Measurements from ENCODE around the gene RAE1. TPM values are rescaled to one million over a fixed set of nuclear protein-coding genes. Genes with fewer than 3 reads are reported as not detected.

RAE1 gene
- total RNA-seq, 1 experiment from 2014 or later: 46.3 TPM

GRCh38 chr20:57410924-57411323, 59.9 kb downstream of the RAE1 start (continued):
- TF ChIP-seq ZBTB33 (IDR thresholded peaks at IDR 0.05; ENCODE audit: extremely low read depth, insufficient replicate concordance, low read length): no peak
- TF ChIP-seq MAX (IDR thresholded peaks at IDR 0.05): no peak

- Histone ChIP-seq H4K20me1 (ENCODE audit: insufficient read depth) (no peaks in the 10 kb centered on the region), H2AFZ (ENCODE audit: low read depth, low read length, poor library complexity, severe bottlenecking) (no peak overlapping the region), H3K9ac (ENCODE audit: low read length) (no peak overlapping the region), H3K36me3 (ENCODE audit: control insufficient read depth in 1 of 2, insufficient read depth in 2 of 2, low read length in 2 of 2) (peaks cover 2 to 11% of the 10 kb centered on the region in 2 experiments; a peak in 2 of 4 replicates), H3K4me2 (ENCODE audit: low read length) (no peak overlapping the region), H3K4me1 (ENCODE audit: control insufficient read depth in 1 of 2, insufficient read depth in 2 of 2, low read length in 2 of 2) (peaks cover 0 to 5% of the 10 kb centered on the region in 2 experiments; a peak in 2 of 4 replicates), H3K79me2 (ENCODE audit: insufficient read depth, low read length) (no peaks in the 10 kb centered on the region), H3K9me3 (ENCODE audit: control insufficient read depth in 1 of 2, insufficient read depth in 1 of 2, low read depth in 1 of 2, low read length in 2 of 2) (no peaks in the 10 kb centered on the region), H3K27me3 (ENCODE audit: insufficient read depth, low read length) (no peaks in the 10 kb centered on the region), H3K27ac (ENCODE audit: low read depth, low read length) (no peak overlapping the region), H3K9me2 (ENCODE audit: insufficient read depth) (no peaks in the 10 kb centered on the region), H3K4me3 (replicated peaks in 1 of 2; ENCODE audit: low read depth in 1 of 2, low read length in 2 of 2) (no peak overlapping the region)
- BruUV-seq (replicated peaks): no TSS peak
- POLR2A ChIA-PET: no interaction called here
- DNase-seq (ENCODE audit: low read depth, low spot score) (no peak), ATAC-seq (no peak)
- RAD21 ChIA-PET (ENCODE audit: low non-redundant PET in 1 of 2, low total read pairs in 2 of 2, uncharacterized antibody in 2 of 2, unreplicated experiment in 2 of 2): no interaction called here
- TF ChIP-seq FOSL1 (IDR thresholded peaks at IDR 0.05; ENCODE audit: low read depth) (no peak), SP1 (IDR thresholded peaks at IDR 0.05; ENCODE audit: low read depth) (no peak), MAX (IDR thresholded peaks at IDR 0.05) (no peak)
- intact Hi-C loops (cut with micrococcal nuclease): no loop called here
- CTCF ChIA-PET: no interaction called here
These were observed 60.6 kb downstream of the RAE1 start for GRCh38 chr20:57411406-57412283.

All from HCT116 (cell line).